BJ (cell line): ENCODE measurements around the gene GSTO1. TPM values are rescaled to one million over a fixed set of nuclear protein-coding genes. Genes with fewer than 3 reads are reported as not detected.
A peak's percentile ranks its signal among the peaks of the same experiment; 100 is the strongest.

Experiments
- CTCF ChIA-PET: fragments of 350-600 bp; formaldehyde crosslinking; extraction: SDS; loops from one replicate; lab custom pipeline; 2021; ENCODE audit warnings: antibody characterized with exemption, inconsistent platforms; lab: Yijun Ruan, JAX
- POLR2A ChIA-PET: fragments of 300-600 bp; sonication (Branson Sonifier 250); formaldehyde crosslinking; extraction: SDS; loops from one replicate; lab custom pipeline; 2021; ENCODE audit warnings: antibody characterized with exemption; lab: Charles Lee
- DNase-seq: peaks from one replicate; pipeline ENCODE4 v3.0.0-alpha.2; 2011; ENCODE audit warnings: low read depth
- H3K27me3 ChIP-seq: 2 replicates; pipeline ENCODE4 v1.6.0; 2011; ENCODE audit warnings: low read length; ENCODE audit not compliant: control insufficient read depth, insufficient read depth
- H3K36me3 ChIP-seq: 2 replicates; pipeline ENCODE4 v1.5.1; 2011; ENCODE audit warnings: low read length; ENCODE audit not compliant: control insufficient read depth, insufficient read depth
- H3K4me3 ChIP-seq: 2 replicates; pipeline ENCODE4 v1.5.1; 2011; ENCODE audit warnings: low read depth, mild to moderate bottlenecking, control low read depth, low read length
- CTCF ChIP-seq: IDR thresholded peaks from 2 replicates; pipeline ENCODE4 v1.5.1; 2011; ENCODE audit warnings: low read depth, mild to moderate bottlenecking, control low read depth, inconsistent platforms, low read length, moderate library complexity; ENCODE audit not compliant: insufficient read depth
- polyA plus RNA-seq: library from polyadenylated mRNA; depleted of rRNA; stranded (reverse); fragments of >200 nt; gene quantifications from 2 replicates; pipeline ENCODE4 v1.2.3, GENCODE V29; 2011

GSTO1 gene
- polyA plus RNA-seq, 1 experiment = 79.3 TPM

- Histone ChIP-seq H3K4me3 (no peak overlapping the region), H3K27me3 (no peaks in the 10 kb centered on the region), H3K36me3 (no peaks in the 10 kb centered on the region)
- ChIA-PET CTCF (interaction anchor here (0.9 to 2.3 kb wide), 13 partner anchors 8 to 54 kb away, joined by 3 to 11 read pairs (median 5); partner anchors contain the start of genes CFAP58 and ITPRIP), POLR2A (interaction anchor here (0.7 kb wide), 1 partner anchor 38 kb away, joined by 4 read pairs; the partner anchor contains the start of gene ITPRIP)
- no peak for TF ChIP-seq CTCF
- DNase-seq = peak; percentile 95
Measured at GRCh38 chr10:104300002-104300735, 45.5 kb downstream of the GSTO1 start.

GRCh38 chr10:104300736-104301292 is 46.1 kb downstream of the GSTO1 start:
- TF ChIP-seq CTCF = no peak
- ChIA-PET CTCF (interaction anchor here (0.9 to 2.3 kb wide), 10 partner anchors 9 to 50 kb away, joined by 3 to 9 read pairs (median 5); no protein-coding TSS in a partner anchor), POLR2A (interaction anchor here (0.7 kb wide), 1 partner anchor 37 kb away, joined by 4 read pairs; the partner anchor contains the start of gene ITPRIP)
- H3K27me3 ChIP-seq = no peaks in the 10 kb centered on the region
- no peaks in the 10 kb centered on the region for H3K36me3 ChIP-seq
- H3K4me3 ChIP-seq = no peak overlapping the region
- DNase-seq = peak; percentile 94

- CTCF ChIA-PET = interaction anchor here (0.7 to 6.9 kb wide), 5 partner anchors 9 to 51 kb away, joined by 3 to 101 read pairs (median 7); partner anchors contain the start of genes CFAP58 and ITPRIP
- no peak overlapping the region for H3K4me3 ChIP-seq
- no peaks in the 10 kb centered on the region for H3K27me3 ChIP-seq
- no peak for DNase-seq
- TF ChIP-seq CTCF = no peak
- POLR2A ChIA-PET = no interaction called here
- H3K36me3 ChIP-seq = no peaks in the 10 kb centered on the region
Measured at GRCh38 chr10:104301907-104302690, 47.4 kb downstream of the GSTO1 start.

GRCh38 chr10:104303594-104304355 is 49.1 kb downstream of the GSTO1 start:
- ChIA-PET POLR2A (no interaction called here), CTCF (interaction anchor here (0.9 to 6.9 kb wide), 10 partner anchors 11 to 50 kb away, joined by 3 to 101 read pairs (median 9); partner anchors contain the start of gene CFAP58)
- no peaks in the 10 kb centered on the region for H3K36me3 ChIP-seq
- H3K4me3 ChIP-seq = no peak overlapping the region
- no peaks in the 10 kb centered on the region for H3K27me3 ChIP-seq
- DNase-seq = no peak
- no peak for TF ChIP-seq CTCF
